Mesothelial cell of epicardium (in vitro differentiated cells): ENCODE data around the gene ANKFN1. TPM values are rescaled to one million over a fixed set of nuclear protein-coding genes. Genes with fewer than 3 reads are reported as not detected.

Source experiments
- DNase-seq, 2 experiments: peaks; one replicate each; pipeline ENCODE4 v3.0.0; 2021; ENCODE audit warnings: low spot score in 2 of 2; ENCODE audit not compliant: unreplicated experiment in 2 of 2
- H3K27ac Mint-ChIP-seq: 2 replicates; pipeline ENCODE4 v1.8.0; 2021; ENCODE audit warnings: mixed read lengths
- H3K27me3 Mint-ChIP-seq: 2 replicates; pipeline ENCODE4 v1.8.0; 2021; ENCODE audit warnings: low read depth, mixed read lengths
- H3K36me3 Mint-ChIP-seq: 2 replicates; pipeline ENCODE4 v1.8.0; 2021; ENCODE audit warnings: mixed read lengths
- H3K4me1 Mint-ChIP-seq: 2 replicates; pipeline ENCODE4 v1.8.0; 2021; ENCODE audit warnings: mixed read lengths
- H3K4me3 Mint-ChIP-seq: 2 replicates; pipeline ENCODE4 v1.8.0; 2021; ENCODE audit warnings: mild to moderate bottlenecking, moderate library complexity, mixed read lengths
- H3K9me3 Mint-ChIP-seq: 2 replicates; pipeline ENCODE4 v1.8.0; 2021; ENCODE audit warnings: mixed read lengths
- total RNA-seq: library from RNA; stranded (reverse); gene quantifications from 3 replicates; pipeline ENCODE4 v1.2.1, GENCODE V29; 2021
- TF ChIP-seq, protein P1 (sequence below): fragments of 200-600 bp; sonication (generic); IDR thresholded peaks from one replicate; pipeline ENCODE4 v1.5.0; 2021; ENCODE audit warnings: antibody characterized with exemption; ENCODE audit not compliant: unreplicated experiment

Gene ANKFN1
- total RNA-seq, 1 donor from 2014 or later, result 0.34 TPM

DNA sequence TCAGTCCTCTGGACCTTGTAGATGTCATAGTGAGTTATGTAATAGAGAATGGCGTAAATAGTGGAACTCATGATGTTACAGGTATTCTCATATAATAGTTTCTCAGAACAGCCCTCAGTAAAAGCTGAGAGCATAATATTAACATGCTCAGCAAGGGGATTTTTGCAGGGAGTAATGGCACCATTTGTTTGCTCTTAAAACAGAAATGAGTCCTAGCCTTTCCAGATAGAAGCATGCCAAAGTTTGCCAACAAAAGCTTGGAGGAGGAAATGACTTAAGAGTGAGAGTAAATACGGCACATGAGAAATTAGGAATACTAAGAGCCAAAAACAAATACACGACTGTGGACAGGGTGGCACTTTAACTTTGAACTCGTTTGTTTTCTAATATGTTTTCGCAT is 198.4 kb downstream of the ANKFN1 start:
- no peak overlapping the region for H3K27ac Mint-ChIP-seq
- TF ChIP-seq, protein P1, sequence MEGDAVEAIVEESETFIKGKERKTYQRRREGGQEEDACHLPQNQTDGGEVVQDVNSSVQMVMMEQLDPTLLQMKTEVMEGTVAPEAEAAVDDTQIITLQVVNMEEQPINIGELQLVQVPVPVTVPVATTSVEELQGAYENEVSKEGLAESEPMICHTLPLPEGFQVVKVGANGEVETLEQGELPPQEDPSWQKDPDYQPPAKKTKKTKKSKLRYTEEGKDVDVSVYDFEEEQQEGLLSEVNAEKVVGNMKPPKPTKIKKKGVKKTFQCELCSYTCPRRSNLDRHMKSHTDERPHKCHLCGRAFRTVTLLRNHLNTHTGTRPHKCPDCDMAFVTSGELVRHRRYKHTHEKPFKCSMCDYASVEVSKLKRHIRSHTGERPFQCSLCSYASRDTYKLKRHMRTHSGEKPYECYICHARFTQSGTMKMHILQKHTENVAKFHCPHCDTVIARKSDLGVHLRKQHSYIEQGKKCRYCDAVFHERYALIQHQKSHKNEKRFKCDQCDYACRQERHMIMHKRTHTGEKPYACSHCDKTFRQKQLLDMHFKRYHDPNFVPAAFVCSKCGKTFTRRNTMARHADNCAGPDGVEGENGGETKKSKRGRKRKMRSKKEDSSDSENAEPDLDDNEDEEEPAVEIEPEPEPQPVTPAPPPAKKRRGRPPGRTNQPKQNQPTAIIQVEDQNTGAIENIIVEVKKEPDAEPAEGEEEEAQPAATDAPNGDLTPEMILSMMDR, result no peak
- peaks cover 13% of the 10 kb centered on the region for H3K27me3 Mint-ChIP-seq
- no peak overlapping the region for H3K4me3 Mint-ChIP-seq
- no peak for DNase-seq
- H3K9me3 Mint-ChIP-seq, result peaks cover 8% of the 10 kb centered on the region
- H3K4me1 Mint-ChIP-seq, result no peaks in the 10 kb centered on the region
- no peaks in the 10 kb centered on the region for H3K36me3 Mint-ChIP-seq

DNA sequence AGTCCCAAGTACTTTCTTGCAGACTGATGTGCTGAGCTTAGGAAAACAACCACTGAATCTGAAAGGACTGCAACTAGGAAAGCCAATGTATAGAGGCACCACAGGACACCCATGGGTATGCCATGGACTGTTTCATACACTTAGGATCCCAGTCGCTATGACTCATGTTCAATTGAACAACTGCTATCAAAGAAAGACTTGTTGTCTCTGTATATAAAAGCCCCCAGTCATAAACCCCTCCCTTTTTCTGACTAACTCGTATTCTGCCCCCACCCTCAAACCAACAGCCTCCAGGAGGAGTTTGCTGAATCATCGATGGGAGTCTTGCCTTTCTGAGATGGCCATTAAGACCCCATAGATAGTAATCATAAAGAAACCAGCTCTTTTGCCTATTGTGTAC is 205.4 kb downstream of the ANKFN1 start:
- DNase-seq, result no peak
- Mint-ChIP-seq H3K4me1 (no peaks in the 10 kb centered on the region), H3K27ac (no peak overlapping the region), H3K9me3 (peaks cover 5% of the 10 kb centered on the region), H3K36me3 (no peaks in the 10 kb centered on the region), H3K4me3 (no peak overlapping the region), H3K27me3 (peaks cover 25% of the 10 kb centered on the region)
- TF ChIP-seq, protein P1, result no peak

DNA sequence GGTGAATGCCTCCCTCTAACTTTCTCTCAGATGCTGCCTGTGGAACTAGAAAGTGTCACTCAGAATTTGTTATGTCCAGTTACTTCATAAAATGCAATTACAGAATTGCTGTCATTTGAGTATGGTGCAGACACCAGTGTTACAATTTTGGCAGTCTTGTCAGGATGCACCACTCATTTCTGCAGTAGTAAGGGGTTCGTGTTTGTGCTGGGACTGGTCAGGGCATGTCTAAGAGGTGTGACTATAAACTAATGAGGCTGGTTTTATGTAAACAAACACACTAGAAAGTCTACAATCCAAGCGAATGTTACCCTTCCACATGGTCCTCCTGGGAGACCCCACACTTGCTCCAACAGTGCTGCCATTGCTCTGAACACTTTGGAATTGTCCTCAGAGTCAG is 206.2 kb downstream of the ANKFN1 start:
- no peak overlapping the region for H3K4me3 Mint-ChIP-seq
- peaks cover 25% of the 10 kb centered on the region for H3K27me3 Mint-ChIP-seq

DNA sequence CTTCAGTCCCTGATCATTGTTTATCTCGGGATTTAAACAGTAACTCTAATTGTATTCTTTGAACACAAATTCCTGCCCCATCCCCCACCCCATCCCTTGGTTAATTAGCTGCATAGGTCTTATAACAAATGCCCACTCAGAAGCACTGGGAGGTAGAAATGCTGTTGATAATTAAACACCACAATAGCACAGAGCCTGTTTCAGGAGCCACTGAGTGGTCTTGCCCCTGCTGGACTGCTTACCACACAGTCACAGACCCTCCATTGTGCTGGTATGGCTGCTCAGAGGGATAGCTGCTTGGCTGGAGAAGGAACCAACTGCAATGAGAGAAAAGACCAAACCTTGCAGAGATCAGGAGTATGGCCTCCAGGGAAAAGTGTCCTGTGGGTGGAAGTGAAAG is 214.1 kb downstream of the ANKFN1 start:
- no peak for DNase-seq
- H3K9me3 Mint-ChIP-seq, result peaks cover 3% of the 10 kb centered on the region
- no peak overlapping the region for H3K4me3 Mint-ChIP-seq
- no peaks in the 10 kb centered on the region for H3K36me3 Mint-ChIP-seq
- H3K27me3 Mint-ChIP-seq, result peaks cover 18% of the 10 kb centered on the region
- TF ChIP-seq, protein P1, result no peak
- no peaks in the 10 kb centered on the region for H3K4me1 Mint-ChIP-seq
- H3K27ac Mint-ChIP-seq, result no peak overlapping the region

More for the DNA sequence above, 206.2 kb downstream of the ANKFN1 start:
- Mint-ChIP-seq H3K27ac (no peak overlapping the region), H3K4me1 (no peaks in the 10 kb centered on the region), H3K36me3 (no peaks in the 10 kb centered on the region), H3K9me3 (peaks cover 5% of the 10 kb centered on the region)
- no peak for DNase-seq
- TF ChIP-seq, protein P1, result no peak

DNA sequence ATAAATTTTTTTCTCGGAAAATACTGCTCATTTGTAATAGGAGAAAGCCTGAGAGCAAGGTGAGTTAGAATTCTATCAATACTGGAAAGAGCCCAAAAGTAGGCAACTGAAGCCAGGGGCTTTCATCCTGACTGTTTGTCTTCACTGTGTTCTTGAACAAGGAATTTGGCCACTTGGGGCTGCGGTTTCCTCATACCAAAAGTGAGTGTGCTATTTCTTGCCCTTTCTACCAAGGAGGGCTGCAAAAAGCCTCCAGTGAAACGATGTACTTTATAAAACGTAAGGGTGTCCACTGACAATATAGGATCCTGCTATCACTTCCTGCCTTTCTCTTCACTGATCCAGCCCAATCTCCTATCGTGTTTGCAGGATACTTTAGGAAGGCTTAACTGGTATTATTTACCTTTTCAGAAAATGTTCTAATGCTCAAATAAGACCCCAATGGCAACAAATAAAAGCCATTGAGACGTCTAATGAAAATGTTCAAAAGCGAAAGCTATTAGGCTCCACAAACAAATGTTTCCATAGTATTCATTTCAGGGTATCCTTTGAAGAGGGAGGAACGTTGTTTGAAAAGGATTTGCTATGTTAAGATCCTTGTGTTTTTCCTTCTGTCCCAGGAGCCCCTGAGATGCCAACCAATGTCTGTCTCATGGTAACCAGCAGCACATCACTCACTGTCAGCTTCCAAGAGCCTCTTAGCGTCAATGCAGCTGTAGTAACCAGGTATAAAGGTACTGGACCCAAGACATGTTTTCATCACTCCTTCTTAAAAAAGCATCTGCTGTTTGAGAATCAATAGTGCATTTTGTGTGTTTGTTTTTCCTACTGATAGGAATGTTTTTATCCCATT is 220.9 kb downstream of the ANKFN1 start:
- Mint-ChIP-seq H3K9me3 (no peaks in the 10 kb centered on the region), H3K27me3 (peaks cover 18% of the 10 kb centered on the region), H3K4me3 (no peak overlapping the region), H3K4me1 (no peaks in the 10 kb centered on the region), H3K36me3 (no peaks in the 10 kb centered on the region), H3K27ac (no peak overlapping the region)
- no peak for DNase-seq
- TF ChIP-seq, protein P1, result no peak
